ENCODE results near the gene PHAF1.

- TF ChIP-seq RXRA (IDR thresholded peaks at IDR 0.05) (no peak), CTCF (IDR thresholded peaks at IDR 0.05; ENCODE audit: low read depth, low read length, missing input control) (no peak), EGR1 (IDR thresholded peaks at IDR 0.05; ENCODE audit: low read depth in 2 of 2) (no peak), RAD21 (IDR thresholded peaks at IDR 0.05) (no peak)
Measured at GRCh38 chr16:67142342-67142741, 32.6 kb downstream of the PHAF1 start.
